GM12874 (cell line): ENCODE data around the gene RBM45.

Experiments used
- CTCF ChIP-seq: IDR thresholded peaks from 2 replicates; pipeline ENCODE4 v1.5.1; 2011; ENCODE audit warnings: low read depth, mild to moderate bottlenecking, control low read depth, low read length, moderate library complexity; ENCODE audit not compliant: insufficient read depth

RBM45 gene

GRCh38 chr2:178128836-178129630 lies 16.8 kb downstream of the RBM45 start:
- TF ChIP-seq CTCF = no peak

- no peak for TF ChIP-seq CTCF
These were observed 24.2 kb downstream of the RBM45 start for GRCh38 chr2:178136321-178137025.

- no peak for TF ChIP-seq CTCF
These were observed 30.2 kb downstream of the RBM45 start for GRCh38 chr2:178142274-178143065.

- no peak for TF ChIP-seq CTCF
These were observed 31.2 kb downstream of the RBM45 start for GRCh38 chr2:178143481-178143880.

- TF ChIP-seq CTCF = no peak
These were observed 39.8 kb downstream of the RBM45 start for GRCh38 chr2:178152033-178152432.

- no peak for TF ChIP-seq CTCF
These were observed 40.3 kb downstream of the RBM45 start for GRCh38 chr2:178152542-178152941.

GRCh38 chr2:178152977-178153376 lies 40.7 kb downstream of the RBM45 start:
- no peak for TF ChIP-seq CTCF
